HepG2 (cell line): ENCODE data around the gene IFT172. TPM values are rescaled to one million over a fixed set of nuclear protein-coding genes. Genes with fewer than 3 reads are reported as not detected.

Source experiments
- CEBPG ChIP-seq: IDR thresholded peaks from 2 replicates; pipeline ENCODE4 v1.6.1; 2016
- ELK4 ChIP-seq: sonication (generic); formaldehyde crosslinking; IDR thresholded peaks from 2 replicates; pipeline ENCODE4 v1.9.0; 2021; ENCODE audit warnings: missing genetic modification reagents, borderline replicate concordance
- FOXP4 ChIP-seq: sonication (generic); formaldehyde crosslinking; IDR thresholded peaks from 2 replicates; pipeline ENCODE4 v1.4.0; 2020; ENCODE audit warnings: missing genetic modification reagents
- GTF2F1 ChIP-seq: fragments of 150-350 bp; IDR thresholded peaks from 2 replicates; pipeline ENCODE4 v1.6.1; 2014; ENCODE audit warnings: low read length
- HNF1A ChIP-seq, 2 experiments: sonication (generic) in 1 of 2; formaldehyde crosslinking in 1 of 2; IDR thresholded peaks; 2 replicates each; pipeline versions ENCODE4 v1.4.0 to v1.6.1; 2016 to 2020; ENCODE audit warnings: borderline replicate concordance in 1 of 2, low read depth in 1 of 2, mild to moderate bottlenecking in 1 of 2, missing genetic modification reagents in 1 of 2
- KMT2B ChIP-seq: IDR thresholded peaks from 2 replicates; pipeline ENCODE4 v1.6.1; 2016; ENCODE audit warnings: missing genetic modification reagents, missing compliant biosample characterization
- MAFK ChIP-seq, 2 experiments: IDR thresholded peaks in 1 of 2; conservative IDR thresholded peaks in 1 of 2; 2 replicates each; pipeline ENCODE4 v1.6.1; 2011; ENCODE audit warnings: improper control_type of control experiment in 2 of 2, low read length in 2 of 2
- NFKBIZ ChIP-seq: IDR thresholded peaks from 2 replicates; pipeline ENCODE4 v1.6.1; 2018; ENCODE audit warnings: missing genetic modification reagents, missing compliant biosample characterization
- NRL ChIP-seq: sonication (generic); formaldehyde crosslinking; IDR thresholded peaks from 2 replicates; pipeline ENCODE4 v1.5.0; 2020; ENCODE audit warnings: missing genetic modification reagents, mild to moderate bottlenecking, moderate library complexity, borderline replicate concordance
- POLR2AphosphoS2 ChIP-seq: IDR thresholded peaks from 2 replicates; pipeline ENCODE4 v1.6.1; 2011; ENCODE audit warnings: low read depth, low read length, improper control_type of control experiment
- STAT6 ChIP-seq: sonication (generic); formaldehyde crosslinking; IDR thresholded peaks from 2 replicates; pipeline ENCODE4 v1.4.0; 2020; ENCODE audit warnings: missing genetic modification reagents, mild to moderate bottlenecking, borderline replicate concordance
- ZBED4 ChIP-seq: sonication (generic); formaldehyde crosslinking; IDR thresholded peaks from 2 replicates; pipeline ENCODE4 v1.4.0; 2020; ENCODE audit warnings: missing genetic modification reagents, borderline replicate concordance
- ZFX ChIP-seq: sonication (generic); formaldehyde crosslinking; IDR thresholded peaks from 2 replicates; pipeline ENCODE4 v1.4.0; 2020; ENCODE audit warnings: mild to moderate bottlenecking, low read depth, missing genetic modification reagents, moderate library complexity
- ZSCAN25 ChIP-seq: sonication (generic); formaldehyde crosslinking; IDR thresholded peaks from 2 replicates; pipeline ENCODE4 v1.8.0; 2022; ENCODE audit warnings: mild to moderate bottlenecking, missing genetic modification reagents
- polyA plus RNA-seq, 8 experiments: library from polyadenylated mRNA; depleted of rRNA in 3 of 8; stranded (reverse) in 7 of 8; unstranded in 1 of 8; fragments of >200 nt; fragmentation: Illumina TruSeq in 4 of 8; extraction: Trizol in 4 of 8; gene quantifications; 2 replicates each; pipeline versions ENCODE4 v1.2.1 to v1.2.3, GENCODE V29; 2011 to 2016; ENCODE audit warnings: low read depth in 4 of 8, missing spikeins in 1 of 8, mixed read lengths in 1 of 8; ENCODE audit not compliant: insufficient read depth in 1 of 8
- total RNA-seq, 5 experiments: library from RNA; depleted of rRNA; stranded (reverse); fragments of >200 nt; fragmentation: Illumina TruSeq; extraction: Trizol; gene quantifications; 2 replicates each; pipeline ENCODE4 v1.2.3, GENCODE V29; 2016; ENCODE audit warnings: low read depth in 1 of 5

Gene IFT172
- total and polyA plus RNA-seq, 2 of the 13 experiments (the other 11 are each of a cell fraction or from before 2014, with no cell fraction given): 21.6 to 35.7 TPM

- no peak for TF ChIP-seq GTF2F1
- TF ChIP-seq CEBPG (CRISPR knock-in tag): no peak
- TF ChIP-seq STAT6: no peak
- TF ChIP-seq ZSCAN25 (CRISPR knock-in tag): no peak
- no peak for TF ChIP-seq FOXP4 (CRISPR knock-in tag)
- no peak; the same call in 1 of the 2 replicates for TF ChIP-seq NRL
- no peak for TF ChIP-seq HNF1A (IDR thresholded peaks at IDR 0.05; ENCODE audit: low read depth)
- no peak for TF ChIP-seq HNF1A (CRISPR knock-in tag; IDR thresholded peaks at IDR 0.05; ENCODE audit: borderline replicate concordance)
- no peak for TF ChIP-seq ZBED4 (CRISPR knock-in tag)
- TF ChIP-seq ELK4 (CRISPR knock-in tag): no peak
- no peak for TF ChIP-seq KMT2B (CRISPR knock-in tag)
- no peak for TF ChIP-seq MAFK (conservative IDR thresholded peaks at IDR 0.05 in 1 of 2, IDR thresholded peaks at IDR 0.05 in 1 of 2; ENCODE audit: low read length in 2 of 2)
- no peak for TF ChIP-seq NFKBIZ
- no peak; the same call in 1 of the 2 replicates for TF ChIP-seq ZFX (CRISPR knock-in tag)
- TF ChIP-seq POLR2AphosphoS2: no peak
Observed at GRCh38 chr2:27494284-27494943, 4.9 kb upstream of the IFT172 start (continued).
